Cerebellar nuclear complex (tissue), 1 donor: ENCODE results near the gene ADAM10.
"Not testable (repeated sequence)": the region's sequence is repeated elsewhere in the genome, so short reads cannot be mapped to it uniquely, and the experiment has no call there.

ENCODE experiments used
- DNase-seq, 2 experiments: peaks; one replicate each; lab custom pipeline; 2025; lab: John Stamatoyannopoulos, UW

Gene ADAM10

GRCh38 chr15:58749532-58750337, at the start of gene ADAM10:
TSS of gene ADAM10 (minus strand) at chr15:58749707. CDS start at chr15:58749534, 173 bp downstream.
- DNase-seq: peak; percentile 98

GRCh38 chr15:58797505-58797904, 48.0 kb upstream of the ADAM10 start:
- no peak for DNase-seq

GRCh38 chr15:58795825-58796224, 46.3 kb upstream of the ADAM10 start:
- DNase-seq: no peak

GRCh38 chr15:58793862-58794261, 44.4 kb upstream of the ADAM10 start:
- no peak for DNase-seq

GRCh38 chr15:58788056-58788710, 38.7 kb upstream of the ADAM10 start:
- DNase-seq: no peak

GRCh38 chr15:58785355-58785754, 35.8 kb upstream of the ADAM10 start:
- no peak for DNase-seq

GRCh38 chr15:58779554-58779953, 30.0 kb upstream of the ADAM10 start:
- no peak for DNase-seq

- no peak for DNase-seq
These were observed 27.6 kb upstream of the ADAM10 start for GRCh38 chr15:58777107-58777506.

GRCh38 chr15:58775402-58775801, 25.9 kb upstream of the ADAM10 start:
- DNase-seq: no peak

- DNase-seq: no peak
These were observed 23.5 kb upstream of the ADAM10 start for GRCh38 chr15:58773024-58773423.

- no peak for DNase-seq
These were observed 22.2 kb upstream of the ADAM10 start for GRCh38 chr15:58771621-58772250.

- DNase-seq: peak; percentile 68 to 85
These were observed 21.5 kb upstream of the ADAM10 start, which contains the start of gene MINDY2 for GRCh38 chr15:58770857-58771620. TSS of gene MINDY2 (plus strand) at chr15:58771302. CDS start at chr15:58771396, 94 bp downstream.

- no peak for DNase-seq
These were observed 21.0 kb upstream of the ADAM10 start for GRCh38 chr15:58770519-58770856.

GRCh38 chr15:58768601-58769004, 19.1 kb upstream of the ADAM10 start:
- DNase-seq: not testable (repeated sequence)

GRCh38 chr15:58766290-58766689, 16.8 kb upstream of the ADAM10 start:
- no peak for DNase-seq

- no peak for DNase-seq
These were observed 15.0 kb upstream of the ADAM10 start for GRCh38 chr15:58764468-58764867.

GRCh38 chr15:58762731-58763130, 13.2 kb upstream of the ADAM10 start:
- DNase-seq: peak; percentile 64 to 95

- DNase-seq: no peak
These were observed 12.8 kb upstream of the ADAM10 start for GRCh38 chr15:58762285-58762684.

GRCh38 chr15:58761010-58761388, 11.5 kb upstream of the ADAM10 start:
- no peak for DNase-seq

- DNase-seq: no peak
These were observed 11.0 kb upstream of the ADAM10 start for GRCh38 chr15:58760385-58761009.

GRCh38 chr15:58758141-58758540, 8.6 kb upstream of the ADAM10 start:
- DNase-seq: no peak

GRCh38 chr15:58755956-58756355, 6.4 kb upstream of the ADAM10 start:
- DNase-seq: no peak
